PC-9 (cell line): Measurements from ENCODE around the gene RPP25.

Experiments
- EZH2 ChIP-seq: fragments of 200-600 bp; sonication (generic); IDR thresholded peaks from 2 replicates; pipeline ENCODE4 v1.8.0; 2017; ENCODE audit warnings: antibody characterized with exemption, low read depth
- TF ChIP-seq, protein P1 (sequence below): fragments of 200-600 bp; sonication (generic); conservative IDR thresholded peaks from 2 replicates; pipeline ENCODE4 v1.6.1; 2017; ENCODE audit warnings: mixed run types, antibody characterized with exemption, mild to moderate bottlenecking, moderate library complexity

DNA sequence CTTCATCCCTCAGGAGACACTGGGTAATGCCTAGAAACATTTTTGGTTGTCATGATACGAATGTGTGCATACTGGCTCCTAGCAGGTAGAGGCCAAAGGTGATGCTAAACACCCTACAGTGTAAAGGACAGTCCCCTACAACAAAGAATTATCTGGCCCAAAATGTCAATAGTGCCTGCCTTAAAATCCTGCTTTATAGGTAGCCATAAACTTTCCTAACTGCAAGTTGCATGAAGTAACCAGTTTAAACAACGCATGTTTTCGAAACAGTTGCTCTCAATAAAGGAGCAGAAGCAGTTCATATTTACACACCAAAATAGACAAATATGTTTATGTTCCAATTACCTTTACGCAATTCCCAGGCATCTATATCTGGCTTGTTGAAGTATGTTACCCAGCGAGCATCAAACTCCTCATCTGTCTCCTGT is 27.8 kb downstream of the RPP25 start:
- TF ChIP-seq, protein P1, sequence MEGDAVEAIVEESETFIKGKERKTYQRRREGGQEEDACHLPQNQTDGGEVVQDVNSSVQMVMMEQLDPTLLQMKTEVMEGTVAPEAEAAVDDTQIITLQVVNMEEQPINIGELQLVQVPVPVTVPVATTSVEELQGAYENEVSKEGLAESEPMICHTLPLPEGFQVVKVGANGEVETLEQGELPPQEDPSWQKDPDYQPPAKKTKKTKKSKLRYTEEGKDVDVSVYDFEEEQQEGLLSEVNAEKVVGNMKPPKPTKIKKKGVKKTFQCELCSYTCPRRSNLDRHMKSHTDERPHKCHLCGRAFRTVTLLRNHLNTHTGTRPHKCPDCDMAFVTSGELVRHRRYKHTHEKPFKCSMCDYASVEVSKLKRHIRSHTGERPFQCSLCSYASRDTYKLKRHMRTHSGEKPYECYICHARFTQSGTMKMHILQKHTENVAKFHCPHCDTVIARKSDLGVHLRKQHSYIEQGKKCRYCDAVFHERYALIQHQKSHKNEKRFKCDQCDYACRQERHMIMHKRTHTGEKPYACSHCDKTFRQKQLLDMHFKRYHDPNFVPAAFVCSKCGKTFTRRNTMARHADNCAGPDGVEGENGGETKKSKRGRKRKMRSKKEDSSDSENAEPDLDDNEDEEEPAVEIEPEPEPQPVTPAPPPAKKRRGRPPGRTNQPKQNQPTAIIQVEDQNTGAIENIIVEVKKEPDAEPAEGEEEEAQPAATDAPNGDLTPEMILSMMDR, result no peak
- no peak for TF ChIP-seq EZH2
